HG03066 (cell line): ENCODE results near the gene FLYWCH1.

Experiments used
- ATAC-seq: cut with Tn5 transposase; IDR thresholded peaks from one replicate; pipeline ENCODE4 v1.9.1; 2021; ENCODE audit warnings: low read depth; ENCODE audit not compliant: unreplicated experiment

FLYWCH1 gene

DNA sequence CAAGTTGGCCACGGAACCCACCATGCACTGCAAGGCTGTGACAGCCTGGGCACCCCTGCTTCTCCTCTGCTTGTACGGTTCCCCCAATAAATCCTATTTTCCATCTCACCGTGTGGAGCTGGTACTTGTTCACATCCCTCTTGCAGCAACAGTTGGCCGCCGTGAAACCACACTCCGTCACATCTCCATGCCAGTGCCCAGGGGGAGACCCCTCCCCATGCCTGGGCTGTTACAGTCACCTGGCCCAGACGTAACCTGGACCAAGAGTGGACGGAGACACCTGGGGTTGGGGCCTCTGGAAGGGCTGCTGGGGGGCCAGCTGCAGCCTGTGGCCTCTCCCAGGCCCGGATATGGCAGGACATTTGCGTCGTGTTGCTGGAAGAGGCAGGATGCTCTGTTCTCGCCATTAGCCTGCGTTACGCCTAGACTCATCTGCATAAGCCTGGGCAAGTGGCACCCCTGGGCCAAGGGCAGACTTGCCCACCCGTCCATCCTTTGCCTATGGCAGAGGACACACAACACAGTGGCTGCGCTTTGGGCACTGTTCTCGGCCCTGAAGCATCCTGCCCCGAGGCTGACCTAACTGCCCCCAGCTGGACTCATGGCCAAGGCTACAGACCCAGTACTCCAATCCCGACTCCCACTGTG is 38.1 kb downstream of the FLYWCH1 start:
- ATAC-seq = no peak

DNA sequence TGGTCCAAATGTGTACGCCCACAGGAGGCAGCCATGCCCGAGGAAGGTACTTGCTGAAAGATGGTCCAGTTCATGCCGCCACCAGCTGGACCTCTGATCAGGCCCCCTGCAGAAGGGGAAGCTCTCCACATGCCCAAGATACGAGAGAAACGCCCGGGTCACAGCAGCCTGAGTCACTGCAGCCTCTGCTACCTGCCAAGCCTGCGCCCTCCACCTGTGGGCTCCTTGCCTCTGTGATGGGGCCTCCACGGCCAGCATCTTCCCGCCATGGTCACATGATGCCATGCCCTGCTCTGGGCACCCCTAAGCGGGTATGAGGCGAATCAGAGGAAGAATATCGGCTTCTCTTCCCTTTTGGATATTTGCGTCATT is 38.6 kb downstream of the FLYWCH1 start:
- ATAC-seq = no peak

DNA sequence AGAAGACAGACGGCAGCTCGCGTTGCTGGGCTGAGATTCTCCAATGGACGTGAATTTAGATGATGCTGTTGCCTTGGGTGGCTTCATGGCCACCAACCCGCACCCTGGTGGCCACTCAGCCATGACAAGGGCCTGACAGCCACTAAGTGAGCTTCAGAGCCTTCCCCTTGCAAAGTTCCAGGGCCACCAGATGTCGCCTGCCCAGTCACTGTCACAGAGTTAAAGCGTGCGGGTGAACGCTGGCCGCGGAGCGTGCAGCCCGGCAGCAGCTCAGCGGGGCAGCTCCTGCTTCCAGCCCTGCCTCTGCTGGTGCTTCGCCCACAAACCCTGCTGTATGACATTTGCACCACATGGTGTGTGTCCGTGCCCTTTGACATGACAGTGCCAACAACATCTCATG is 39.0 kb downstream of the FLYWCH1 start:
- ATAC-seq = no peak

DNA sequence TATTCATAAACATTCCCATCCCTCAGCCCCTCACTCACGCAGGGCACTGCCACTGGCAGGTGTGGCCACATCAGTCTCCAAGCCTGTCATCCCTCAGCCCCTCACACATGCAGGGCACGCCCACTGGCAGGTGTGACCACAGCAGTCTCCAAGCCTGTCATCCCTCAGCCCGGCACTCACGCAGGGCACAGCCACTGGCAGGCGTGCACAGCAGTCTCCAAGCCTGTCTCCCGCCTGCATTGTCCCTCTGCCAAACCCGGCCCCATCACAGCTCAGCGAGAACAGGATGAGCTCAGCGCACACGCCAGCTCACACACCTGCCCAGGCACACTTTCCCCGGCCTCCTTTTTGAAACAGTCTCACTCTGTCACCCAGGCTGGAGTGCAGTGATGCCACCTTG is 40.9 kb downstream of the FLYWCH1 start:
- ATAC-seq = no peak

GRCh38 chr16:2953706-2954627 is 42.2 kb downstream of the FLYWCH1 start:
- no peak for ATAC-seq

- ATAC-seq = no peak
These were observed 43.1 kb downstream of the FLYWCH1 start for GRCh38 chr16:2954656-2955381.

- ATAC-seq = no peak
These were observed 43.7 kb downstream of the FLYWCH1 start for GRCh38 chr16:2955438-2955778.

- ATAC-seq = no peak
These were observed 44.2 kb downstream of the FLYWCH1 start for GRCh38 chr16:2955779-2956578.

GRCh38 chr16:2956579-2956956 is 44.8 kb downstream of the FLYWCH1 start:
- no peak for ATAC-seq

GRCh38 chr16:2959206-2959605 is 47.5 kb downstream of the FLYWCH1 start:
- ATAC-seq = no peak

GRCh38 chr16:2960183-2961010 is 48.7 kb downstream of the FLYWCH1 start:
- no peak for ATAC-seq

GRCh38 chr16:2962334-2963073 is 50.8 kb downstream of the FLYWCH1 start:
- ATAC-seq = no peak

GRCh38 chr16:2963074-2963722 is 51.5 kb downstream of the FLYWCH1 start:
- no peak for ATAC-seq

DNA sequence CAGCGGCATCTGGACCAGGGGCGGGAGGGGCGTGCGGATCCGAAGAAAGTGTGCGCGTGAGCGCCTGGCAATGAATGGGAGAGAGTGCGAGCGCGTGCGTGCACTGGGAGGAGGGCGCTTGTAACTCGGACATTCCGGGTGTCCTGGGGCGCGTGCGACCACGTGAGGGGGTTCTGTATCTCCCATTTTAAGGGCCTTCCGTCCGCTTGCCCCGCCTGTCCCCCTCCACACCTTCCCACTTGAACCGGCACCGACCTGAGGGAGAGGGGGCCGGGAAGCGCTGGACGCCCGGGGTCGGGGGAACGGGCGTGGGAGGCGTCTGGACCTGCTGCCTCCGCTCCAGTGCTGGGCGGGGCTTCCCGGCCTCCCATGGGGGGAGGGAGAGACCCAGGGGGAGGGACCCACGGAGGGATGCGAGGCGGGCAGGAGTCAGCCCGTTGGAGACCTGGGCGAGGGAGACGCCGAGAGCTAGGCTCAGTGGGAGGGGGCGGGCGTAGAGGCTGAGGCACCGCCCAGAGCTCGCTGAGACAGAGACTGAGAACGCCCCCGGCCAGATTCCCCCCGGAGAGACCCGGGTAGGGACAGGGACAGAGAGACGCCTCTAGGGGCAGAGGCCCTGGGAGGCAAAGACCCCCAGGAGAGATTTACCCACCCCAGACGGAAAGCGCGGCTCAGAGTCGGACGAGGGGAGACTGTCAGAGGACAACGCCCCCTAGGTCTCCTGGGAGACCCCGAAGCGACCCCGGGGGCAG is 52.2 kb downstream of the FLYWCH1 start, which contains the start of gene KREMEN2:
TSS of gene KREMEN2 (plus strand) at position 553 of the 752 bp plus-strand sequence. CDS start 246 bp downstream, outside the sequence.
- no peak for ATAC-seq

DNA sequence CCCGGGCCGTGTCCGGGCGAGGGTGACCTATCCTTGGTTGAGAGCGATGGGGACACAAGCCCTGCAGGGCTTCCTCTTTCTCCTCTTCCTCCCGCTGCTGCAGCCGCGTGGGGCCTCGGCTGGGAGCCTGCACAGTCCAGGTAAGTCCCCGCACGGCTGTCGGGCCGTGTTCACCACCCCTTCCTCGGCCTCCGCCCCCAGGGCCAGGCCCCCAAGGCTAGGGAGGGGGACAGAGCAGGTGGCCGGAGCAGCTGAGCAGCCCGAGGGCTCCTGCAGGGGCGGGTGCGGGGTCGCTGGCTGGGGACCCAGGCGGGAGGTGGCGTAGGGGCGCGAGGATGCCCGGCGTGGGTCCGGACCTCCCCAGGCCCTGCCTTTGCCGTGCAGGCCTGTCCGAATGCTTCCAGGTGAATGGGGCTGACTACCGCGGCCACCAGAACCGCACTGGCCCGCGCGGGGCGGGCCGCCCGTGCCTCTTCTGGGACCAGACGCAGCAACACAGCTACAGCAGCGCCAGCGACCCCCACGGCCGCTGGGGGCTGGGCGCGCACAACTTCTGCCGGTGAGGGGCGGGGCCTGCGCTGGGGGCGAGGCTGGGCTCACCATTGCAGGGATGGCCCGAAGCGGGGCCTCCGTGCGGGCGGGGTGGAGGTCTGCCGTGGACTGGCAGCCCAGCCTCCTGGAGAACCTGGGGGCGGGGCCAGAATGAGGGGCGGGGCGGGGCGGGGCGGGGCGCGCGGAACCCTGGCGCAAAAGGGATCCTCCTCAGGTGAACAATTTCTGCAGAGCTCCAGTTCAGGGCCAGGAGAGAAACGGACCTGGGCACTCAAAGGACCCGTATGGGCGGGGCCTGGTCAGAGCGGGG is 53.0 kb downstream of the FLYWCH1 start:
- no peak for ATAC-seq

GRCh38 chr16:2966043-2966807 is 54.5 kb downstream of the FLYWCH1 start:
- ATAC-seq = no peak
